T-helper 1 cell treated with Interleukin-12 subunit alpha and Interleukin-12 subunit beta and Interleukin-4 antibody, amounts not matched to agents 30 ng/mL and 1 ng/mL, for 36 hours (primary cell): ENCODE measurements around the gene MPP2. TPM values are rescaled to one million over a fixed set of nuclear protein-coding genes. Genes with fewer than 3 reads are reported as not detected.

Experiments used
- total RNA-seq: library from RNA; stranded (reverse); gene quantifications from 2 replicates; pipeline ENCODE4 v1.2.3, GENCODE V29; 2022

MPP2 gene
- total RNA-seq, 1 donor from 2014 or later: 0.86 TPM

Other genes starting within 250 kb of the MPP2 start
- gene MEOX1, start 245.6 kb downstream of the MPP2 start, total RNA-seq: 0.47 and 0.49 TPM in 2 replicates
- gene SOST, start 148.7 kb downstream of the MPP2 start, total RNA-seq: not detected in 2 replicates
- 4.6 and 5.2 TPM in 2 replicates for gene DUSP3, start 128.6 kb downstream of the MPP2 start, total RNA-seq
- not detected in 2 replicates for gene CFAP97D1, start 127.1 kb downstream of the MPP2 start, total RNA-seq
- not detected in 2 replicates for gene MPP3, start 74.4 kb downstream of the MPP2 start, total RNA-seq
- gene CD300LG, start 60.4 kb downstream of the MPP2 start, total RNA-seq: not detected in 2 replicates
- gene PPY, start 34.9 kb upstream of the MPP2 start, total RNA-seq: not detected in 2 replicates
- gene PYY, start 46.4 kb upstream of the MPP2 start, total RNA-seq: not detected in 2 replicates
- gene NAGS, start 97.1 kb upstream of the MPP2 start, total RNA-seq: 0.51 and 0.68 TPM in 2 replicates
- gene TMEM101, start 107.4 kb upstream of the MPP2 start, total RNA-seq: 31.8 and 33.6 TPM in 2 replicates
- 65.9 and 66.4 TPM in 2 replicates for gene LSM12, start 159.1 kb upstream of the MPP2 start, total RNA-seq
- gene G6PC3, start 163.2 kb upstream of the MPP2 start, total RNA-seq: 20.2 and 23.4 TPM in 2 replicates
- gene HDAC5, start 216.1 kb upstream of the MPP2 start, total RNA-seq: 13.5 and 15.0 TPM in 2 replicates
- 11.1 and 12.4 TPM in 2 replicates for gene HROB, start 234.4 kb upstream of the MPP2 start, total RNA-seq